PC-3 (cell line): ENCODE measurements around the gene POLD2. TPM values are rescaled to one million over a fixed set of nuclear protein-coding genes. Genes with fewer than 3 reads are reported as not detected.

ENCODE experiments used
- ATAC-seq: fragments of 200-7000 bp; cut with Tn5 transposase; 2 replicates; pipeline ENCODE4 v1.9.1; 2020; ENCODE audit warnings: mild to moderate bottlenecking, moderate library complexity
- BruUV-seq: library from RNA; stranded (reverse); fragments of 400-500 nt; replicated peaks from 2 replicates; lab custom pipeline; 2021; lab: Mats Ljungman, UMichigan
- CTCF ChIA-PET: fragments of 300-600 bp; sonication (Branson Sonifier 250); formaldehyde crosslinking; loops from one replicate; lab custom pipeline; 2022; ENCODE audit warnings: antibody characterized with exemption; lab: Charles Lee
- POLR2A ChIA-PET: fragments of 300-600 bp; sonication (Branson Sonifier 250); formaldehyde crosslinking; loops from one replicate; lab custom pipeline; 2022; ENCODE audit warnings: antibody characterized with exemption; ENCODE audit not compliant: unreplicated experiment; lab: Charles Lee
- DNase-seq: peaks from one replicate; pipeline ENCODE4 v3.0.0-alpha.2; 2015
- H2AFZ ChIP-seq: fragments of 300-600 bp; sonication (generic); 2 replicates; pipeline ENCODE4 v1.6.0; 2016; ENCODE audit warnings: antibody characterized with exemption, low read length
- H3F3A ChIP-seq: fragments of 300-600 bp; sonication (generic); one replicate; pipeline ENCODE4 v1.6.0; 2017; ENCODE audit warnings: antibody characterized with exemption, low read length, control low read depth, mild to moderate bottlenecking; ENCODE audit not compliant: unreplicated experiment
- H3K27ac ChIP-seq: fragments of 300-600 bp; sonication (generic); 2 replicates; pipeline ENCODE4 v1.5.1; 2016; ENCODE audit warnings: mild to moderate bottlenecking, low read length
- H3K27me3 ChIP-seq: fragments of 300-600 bp; sonication (generic); 2 replicates; pipeline ENCODE4 v1.6.1; 2016; ENCODE audit warnings: low read length, mixed read lengths
- H3K36me3 ChIP-seq: fragments of 300-600 bp; sonication (generic); 2 replicates; pipeline ENCODE4 v1.6.1; 2016; ENCODE audit warnings: low read depth, mixed run types, low read length, mixed read lengths
- H3K4me1 ChIP-seq: fragments of 300-600 bp; sonication (generic); 2 replicates; pipeline ENCODE4 v1.5.1; 2016; ENCODE audit warnings: low read length; ENCODE audit not compliant: insufficient read depth
- H3K4me2 ChIP-seq: fragments of 300-600 bp; sonication (generic); 2 replicates; pipeline ENCODE4 v1.6.0; 2016; ENCODE audit warnings: low read length
- H3K4me3 ChIP-seq: fragments of 300-600 bp; sonication (generic); 2 replicates; pipeline ENCODE4 v1.5.1; 2016; ENCODE audit warnings: mild to moderate bottlenecking, low read length, mixed read lengths
- H3K79me2 ChIP-seq: fragments of 300-600 bp; sonication (generic); 2 replicates; pipeline ENCODE4 v1.6.1; 2017; ENCODE audit warnings: low read length, mixed read lengths
- H3K9ac ChIP-seq: fragments of 300-600 bp; sonication (generic); 2 replicates; pipeline ENCODE4 v1.6.0; 2016; ENCODE audit warnings: mild to moderate bottlenecking, low read length
- H3K9me2 ChIP-seq: fragments of 300-600 bp; sonication (generic); replicated peaks from 2 replicates; pipeline ENCODE4 v1.6.1; 2016; ENCODE audit warnings: mixed run types, low read length, mixed read lengths
- H3K9me3 ChIP-seq: fragments of 300-600 bp; sonication (generic); 2 replicates; pipeline ENCODE4 v1.6.1; 2016; ENCODE audit warnings: low read length, mixed read lengths
- H4K20me1 ChIP-seq: fragments of 300-600 bp; sonication (generic); 2 replicates; pipeline ENCODE4 v1.6.1; 2016; ENCODE audit warnings: low read length, mixed read lengths
- CTCF ChIP-seq: fragments of 300-600 bp; sonication (generic); conservative IDR thresholded peaks from 2 replicates; pipeline ENCODE4 v1.5.1; 2017; ENCODE audit warnings: antibody characterized with exemption, low read depth, mild to moderate bottlenecking, low read length
- EZH2 ChIP-seq: fragments of 300-600 bp; sonication (generic); IDR thresholded peaks from one replicate; pipeline ENCODE4 v1.6.1; 2017; ENCODE audit warnings: antibody characterized with exemption, mild to moderate bottlenecking, low read length; ENCODE audit not compliant: unreplicated experiment
- EZH2phosphoT487 ChIP-seq: fragments of 300-600 bp; sonication (generic); IDR thresholded peaks from 2 replicates; pipeline ENCODE4 v1.6.1; 2018; ENCODE audit warnings: mild to moderate bottlenecking, antibody characterized with exemption, low read length, borderline replicate concordance
- intact Hi-C: fragments of 100-400 bp; cut with micrococcal nuclease; formaldehyde crosslinking; loops from 2 replicates; pipeline ENCODE4 v1.9.0; 2023
- total RNA-seq: library from RNA; depleted of rRNA; stranded (reverse); fragments of >200 nt; gene quantifications from 2 replicates; pipeline ENCODE4 v1.2.3, GENCODE V29; 2014

POLD2 gene
- total RNA-seq, 1 experiment from 2014 or later: 224 TPM

DNA sequence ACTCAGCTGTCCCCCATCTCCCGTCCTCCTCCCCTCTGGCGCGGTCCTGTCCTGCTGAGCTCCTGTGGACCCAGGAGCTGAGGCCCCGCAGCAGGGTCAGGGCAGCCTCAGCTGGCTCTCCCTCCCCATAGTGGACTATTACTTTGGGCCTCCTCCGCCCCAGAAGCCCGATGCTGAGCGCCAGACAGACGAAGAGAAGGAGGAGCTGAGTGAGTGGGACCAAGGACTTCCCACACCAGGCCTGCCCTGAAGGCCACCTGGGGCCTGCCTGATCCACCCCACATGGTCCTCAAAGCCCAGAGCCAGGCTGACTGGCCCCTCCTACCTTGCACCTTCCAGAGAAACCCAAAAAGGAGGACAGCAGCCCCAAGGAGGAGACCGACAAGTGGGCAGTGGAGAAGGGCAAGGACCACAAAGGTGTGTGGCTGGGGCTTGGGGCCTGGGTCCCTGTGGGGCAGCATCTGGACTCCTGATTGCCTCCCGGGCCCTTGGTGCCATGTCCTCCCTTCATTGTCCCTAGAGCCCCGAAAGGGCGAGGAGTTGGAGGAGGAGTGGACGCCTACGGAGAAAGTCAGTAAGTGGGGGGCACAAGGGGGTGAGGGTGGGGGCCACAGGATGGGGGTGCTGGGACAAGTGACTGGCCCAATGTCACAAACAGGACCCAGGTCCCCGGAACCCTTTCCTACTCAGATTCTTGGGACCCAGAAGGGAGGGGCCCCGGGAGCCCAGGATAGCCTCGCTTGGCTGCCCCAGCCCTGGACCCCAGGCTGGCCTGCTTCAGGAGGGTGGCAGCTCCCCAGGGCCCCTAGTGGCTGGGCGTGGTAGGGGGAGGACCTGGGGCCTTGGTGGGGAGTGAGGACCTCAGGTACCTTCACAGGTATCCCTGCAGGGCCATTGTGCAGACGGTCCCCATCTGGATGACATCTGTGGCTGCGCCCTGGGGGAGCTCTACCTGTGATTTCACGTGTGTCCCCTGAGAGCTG lies 14.3 kb downstream of the POLD2 start:
- no peak overlapping the region for H3K4me2 ChIP-seq
- H3K4me3 ChIP-seq: no peak overlapping the region
- no peaks in the 10 kb centered on the region for H4K20me1 ChIP-seq
- BruUV-seq: no TSS peak
- no peaks in the 10 kb centered on the region for H3K79me2 ChIP-seq
- ChIA-PET POLR2A (no interaction called here), CTCF (interaction anchor here (0.6 kb wide), 1 partner anchor 25 kb away, joined by 4 read pairs; no protein-coding TSS in a partner anchor)
- no peaks in the 10 kb centered on the region for H3K9me3 ChIP-seq
- H3K9ac ChIP-seq: no peak overlapping the region
- H3K4me1 ChIP-seq: no peaks in the 10 kb centered on the region
- intact Hi-C loops: no loop called here
- H3K27me3 ChIP-seq: no peaks in the 10 kb centered on the region
- DNase-seq (no peak), ATAC-seq (no peak)
- no peaks in the 10 kb centered on the region for H3F3A ChIP-seq
- TF ChIP-seq EZH2 (no peak), EZH2phosphoT487 (no peak), CTCF (no peak)
- H2AFZ ChIP-seq: no peak overlapping the region
- H3K36me3 ChIP-seq: no peaks in the 10 kb centered on the region
- H3K9me2 ChIP-seq: no peaks in the 10 kb centered on the region
- H3K27ac ChIP-seq: no peak overlapping the region

DNA sequence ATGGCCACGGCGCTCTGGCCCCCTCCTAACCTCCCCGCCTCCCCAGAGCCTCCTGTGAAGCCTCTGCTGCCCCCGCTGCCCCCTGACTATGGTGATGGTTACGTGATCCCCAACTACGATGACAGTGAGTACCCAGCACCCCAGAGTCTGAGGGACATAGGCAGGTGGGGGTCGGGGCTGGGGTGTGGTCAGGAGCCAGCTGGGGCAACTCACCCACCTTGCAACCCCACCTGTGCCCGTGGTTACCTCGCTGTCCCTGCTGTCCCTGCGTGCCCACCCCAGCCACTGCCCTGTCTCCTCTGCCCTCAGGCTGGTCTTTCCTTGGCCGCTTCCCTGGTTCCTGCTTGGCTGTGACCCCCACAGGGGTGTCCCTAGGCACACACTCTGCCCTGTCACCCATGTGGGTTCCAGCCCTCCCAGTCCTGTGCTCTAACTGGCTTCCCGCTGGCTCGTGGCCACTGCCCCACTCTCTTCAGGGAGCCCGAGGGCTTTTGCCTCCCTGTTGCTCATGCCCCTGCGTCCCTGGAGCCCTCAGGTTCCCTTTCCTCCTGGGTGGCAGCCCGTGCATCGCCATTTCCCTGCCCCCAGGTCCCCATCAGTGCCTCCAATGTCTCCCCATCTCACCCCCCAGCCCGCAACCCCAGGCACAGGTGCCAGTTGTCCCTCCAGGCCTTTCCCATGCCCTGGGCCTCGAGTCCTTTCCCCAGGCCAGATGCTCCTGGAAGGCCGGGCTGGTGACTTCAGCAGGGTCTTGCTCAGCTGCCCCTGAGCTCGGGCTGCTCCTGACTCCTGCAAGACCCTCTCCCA lies 15.2 kb downstream of the POLD2 start:
- ATAC-seq (no peak), DNase-seq (no peak)
- Histone ChIP-seq H3K4me3 (no peak overlapping the region), H3K9me2 (no peaks in the 10 kb centered on the region), H3K27me3 (no peaks in the 10 kb centered on the region), H3F3A (no peaks in the 10 kb centered on the region), H3K36me3 (no peaks in the 10 kb centered on the region), H3K4me2 (no peak overlapping the region), H2AFZ (no peak overlapping the region), H3K27ac (no peak overlapping the region), H3K4me1 (no peaks in the 10 kb centered on the region), H3K9me3 (no peaks in the 10 kb centered on the region), H3K79me2 (no peaks in the 10 kb centered on the region), H3K9ac (no peak overlapping the region), H4K20me1 (no peaks in the 10 kb centered on the region)
- BruUV-seq: no TSS peak
- ChIA-PET POLR2A (no interaction called here), CTCF (no interaction called here)
- intact Hi-C loops: no loop called here
- no peak for TF ChIP-seq CTCF
- TF ChIP-seq EZH2: no peak
- no peak for TF ChIP-seq EZH2phosphoT487
